GM19372 (cell line): Measurements from ENCODE around the gene LRP1.

Experiments
- ATAC-seq: cut with Tn5 transposase; IDR thresholded peaks from one replicate; pipeline ENCODE4 v1.9.1; 2021; ENCODE audit warnings: mild to moderate bottlenecking, low read depth, moderate library complexity; ENCODE audit not compliant: unreplicated experiment

LRP1 gene

GRCh38 chr12:57204454-57204853, 76.2 kb downstream of the LRP1 start:
- ATAC-seq = no peak

- no peak for ATAC-seq
Observed at GRCh38 chr12:57205186-57205585, 76.9 kb downstream of the LRP1 start.

GRCh38 chr12:57205931-57206330, 77.6 kb downstream of the LRP1 start:
- ATAC-seq = no peak

- no peak for ATAC-seq
Observed at GRCh38 chr12:57207731-57208630, 79.7 kb downstream of the LRP1 start.

- ATAC-seq = no peak
Observed at GRCh38 chr12:57208631-57209282, 80.5 kb downstream of the LRP1 start.

- no peak for ATAC-seq
Observed at GRCh38 chr12:57209916-57210315, 81.6 kb downstream of the LRP1 start.

GRCh38 chr12:57210461-57210860, 82.2 kb downstream of the LRP1 start:
- ATAC-seq = no peak

GRCh38 chr12:57210926-57211692, 82.8 kb downstream of the LRP1 start:
- no peak for ATAC-seq

GRCh38 chr12:57211791-57212700, 83.8 kb downstream of the LRP1 start:
- no peak for ATAC-seq

GRCh38 chr12:57212701-57213057, 84.4 kb downstream of the LRP1 start:
- ATAC-seq = no peak

GRCh38 chr12:57213058-57213715, 84.9 kb downstream of the LRP1 start:
- no peak for ATAC-seq

- ATAC-seq = no peak
Observed at GRCh38 chr12:57213763-57214397, 85.6 kb downstream of the LRP1 start.

GRCh38 chr12:57214398-57214781, 86.1 kb downstream of the LRP1 start:
- no peak for ATAC-seq

GRCh38 chr12:57215065-57215464, 86.8 kb downstream of the LRP1 start:
- no peak for ATAC-seq

GRCh38 chr12:57215668-57216013, 87.4 kb downstream of the LRP1 start:
- ATAC-seq = no peak

- no peak for ATAC-seq
Observed at GRCh38 chr12:57216014-57216911, 88.0 kb downstream of the LRP1 start, which contains the start of gene NXPH4. NXPH4 (plus strand) TSS chr12:57216794; CDS start chr12:57216970, 176 bp downstream.

GRCh38 chr12:57216921-57217879, 88.9 kb downstream of the LRP1 start:
- ATAC-seq = no peak
